HG03135 (cell line): ENCODE results near the gene CCDC38.
"Not testable (repeated sequence)": the region's sequence is repeated elsewhere in the genome, so short reads cannot be mapped to it uniquely, and the experiment has no call there.

Experiments
- ATAC-seq: cut with Tn5 transposase; IDR thresholded peaks from one replicate; pipeline ENCODE4 v1.9.1; 2021; ENCODE audit warnings: mild to moderate bottlenecking, moderate library complexity; ENCODE audit not compliant: unreplicated experiment

CCDC38 gene

DNA sequence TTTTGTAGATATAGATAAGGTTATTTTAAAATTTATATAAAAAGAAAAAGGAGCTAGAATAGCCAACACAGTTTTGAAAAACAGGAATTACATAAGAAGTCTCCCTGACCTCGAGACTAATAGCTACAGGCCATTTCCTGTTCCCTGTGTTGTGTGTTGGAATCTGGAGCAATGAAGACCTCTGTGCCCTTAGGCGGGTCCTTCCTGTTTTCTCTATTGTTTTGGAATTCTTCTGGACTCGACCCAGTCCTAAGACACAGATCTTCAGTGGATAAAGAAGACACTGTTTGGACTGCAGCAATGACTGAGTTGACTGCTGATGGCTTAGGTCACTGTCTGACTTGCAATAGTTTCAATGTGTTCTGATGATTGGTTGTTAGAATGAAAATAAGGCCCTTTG lies 57.4 kb downstream of the CCDC38 start:
- no peak for ATAC-seq

DNA sequence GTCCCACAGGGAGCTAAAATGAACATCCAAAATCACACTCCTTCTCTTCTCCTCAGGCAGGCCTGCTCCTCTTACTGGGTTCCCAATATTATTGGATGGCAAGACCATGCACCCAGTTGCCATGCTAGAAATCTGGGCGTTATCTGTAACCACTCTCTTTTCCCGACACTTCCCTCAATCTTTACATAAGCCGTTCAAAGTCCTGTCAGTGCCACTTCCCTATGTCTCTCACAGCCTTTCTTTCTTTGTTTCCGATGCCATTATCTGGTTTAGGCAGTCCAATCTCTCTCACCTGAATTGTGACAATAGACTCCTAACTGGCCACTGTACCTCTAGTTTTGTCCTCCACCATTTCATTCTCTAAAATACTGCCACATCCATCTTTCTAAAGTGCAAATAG lies 59.5 kb downstream of the CCDC38 start:
- no peak for ATAC-seq

DNA sequence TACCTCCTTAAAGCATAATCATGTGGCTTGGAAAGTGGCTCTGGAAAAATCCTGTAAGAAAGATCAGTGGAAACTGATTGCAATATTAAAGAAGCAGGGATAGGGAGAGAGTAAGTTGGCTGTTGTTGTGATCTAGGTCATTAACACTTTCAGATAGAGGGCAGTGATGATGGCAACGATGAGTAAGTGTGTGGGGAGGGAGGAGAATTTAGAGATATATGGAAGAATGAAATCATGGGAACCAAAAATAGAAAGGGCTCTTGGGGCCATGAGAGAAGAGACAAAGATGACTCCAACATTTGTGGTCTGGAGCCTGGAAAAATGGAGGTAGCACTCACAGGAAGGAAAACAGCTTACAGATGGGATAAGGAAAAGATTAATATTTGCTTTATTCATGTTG lies 60.3 kb downstream of the CCDC38 start:
- no peak for ATAC-seq

DNA sequence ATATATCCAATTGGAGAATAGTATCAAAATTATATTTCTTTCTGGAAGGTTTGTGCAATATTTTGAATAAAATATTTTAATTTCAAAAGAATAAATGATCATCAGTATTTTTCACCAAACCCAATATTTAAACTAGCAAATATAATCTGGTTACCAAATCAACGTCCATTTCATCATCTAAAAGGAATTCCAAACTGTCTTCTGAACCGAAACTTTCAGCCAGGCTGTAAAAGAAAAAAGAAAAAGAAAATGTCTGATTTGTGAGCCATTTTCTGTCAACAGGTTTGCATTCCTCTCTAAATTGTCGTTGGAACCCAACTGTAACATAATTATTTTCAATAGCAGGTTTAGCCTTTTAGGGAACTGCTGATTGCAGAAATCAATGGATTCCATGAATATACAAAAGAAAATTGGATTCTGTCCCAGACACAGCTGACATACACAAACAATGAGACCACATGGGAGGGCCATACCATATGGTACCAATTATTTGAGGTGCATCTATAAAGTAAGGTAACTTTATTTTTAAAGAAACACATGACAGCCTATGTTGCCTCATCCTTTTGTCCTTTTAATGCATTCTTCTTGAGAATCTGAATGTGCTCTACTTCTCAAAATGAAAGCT lies 61.0 kb downstream of the CCDC38 start:
- no peak for ATAC-seq

DNA sequence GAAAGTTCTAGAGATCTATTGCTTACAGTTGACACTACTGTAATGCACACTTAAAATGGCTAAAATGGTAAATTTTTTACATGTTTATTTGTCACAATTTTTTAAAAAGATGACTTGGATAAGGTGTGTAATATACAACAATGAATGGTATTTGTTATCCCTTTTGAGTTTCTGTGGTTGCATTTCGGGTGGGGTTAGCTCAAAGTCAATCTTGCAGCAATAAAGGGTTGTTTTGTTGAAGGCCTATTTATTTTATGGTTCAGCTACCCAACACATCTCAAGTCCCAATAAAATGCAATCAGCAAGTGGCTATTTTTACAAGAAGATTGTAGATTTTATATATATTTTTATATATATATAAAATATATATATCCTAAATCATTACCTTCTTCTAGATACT lies 61.5 kb downstream of the CCDC38 start:
- no peak for ATAC-seq

DNA sequence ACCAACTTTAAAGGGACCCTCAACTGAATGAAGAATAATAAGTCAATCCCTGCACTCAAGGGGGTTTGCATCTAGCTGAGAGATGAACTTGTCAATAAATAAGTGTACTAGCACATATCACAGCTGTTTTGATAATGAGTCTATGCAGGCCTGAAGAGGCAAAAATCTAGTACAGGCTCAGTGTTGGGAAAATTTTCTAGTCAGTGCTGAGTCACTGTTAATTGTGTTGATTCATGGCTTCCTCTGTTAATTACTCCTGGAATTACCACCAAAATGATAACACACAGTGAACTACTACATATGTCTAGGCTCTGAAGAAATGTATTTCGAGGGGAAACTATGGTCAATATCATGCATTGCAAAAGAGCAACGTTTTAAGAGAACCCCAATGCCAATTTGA lies 64.8 kb downstream of the CCDC38 start:
- ATAC-seq = no peak

DNA sequence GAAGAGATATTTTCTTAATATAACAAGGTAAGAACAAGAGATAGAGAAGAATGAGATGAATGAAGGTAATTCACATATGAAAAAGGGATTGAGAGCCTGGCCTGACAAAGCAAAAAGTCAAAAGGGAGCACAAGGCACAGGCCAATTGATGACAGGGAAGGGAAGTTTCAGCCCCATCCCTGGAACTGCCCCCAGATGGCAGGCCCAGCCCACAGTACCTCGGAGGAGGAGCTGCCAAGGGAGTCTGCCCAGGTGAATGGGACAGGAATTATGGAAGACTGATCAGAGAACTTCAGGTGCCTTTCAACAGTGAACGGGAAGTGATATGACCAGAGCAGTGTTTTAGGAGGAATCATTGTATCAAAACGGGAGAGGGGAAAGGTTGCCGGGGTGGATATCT lies 68.0 kb downstream of the CCDC38 start:
- no peak for ATAC-seq

DNA sequence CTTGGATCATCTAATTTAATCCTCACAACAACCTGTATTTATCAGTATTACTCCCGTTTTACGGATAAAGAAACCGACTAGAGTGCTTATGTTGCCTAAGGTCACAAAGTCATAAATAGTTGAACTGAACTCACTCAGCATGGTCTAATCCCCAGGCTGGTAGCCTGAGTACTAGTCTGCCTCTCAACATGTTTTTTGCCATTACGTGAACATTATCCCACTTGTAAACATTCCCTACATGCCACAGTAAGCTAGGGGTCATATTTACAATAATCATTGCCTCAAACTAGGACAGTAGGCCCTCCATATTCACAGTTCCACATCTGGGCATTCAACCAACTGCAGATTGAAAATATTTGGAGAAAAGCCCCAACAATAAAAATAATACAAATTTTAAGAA lies 71.5 kb downstream of the CCDC38 start:
- ATAC-seq = no peak

DNA sequence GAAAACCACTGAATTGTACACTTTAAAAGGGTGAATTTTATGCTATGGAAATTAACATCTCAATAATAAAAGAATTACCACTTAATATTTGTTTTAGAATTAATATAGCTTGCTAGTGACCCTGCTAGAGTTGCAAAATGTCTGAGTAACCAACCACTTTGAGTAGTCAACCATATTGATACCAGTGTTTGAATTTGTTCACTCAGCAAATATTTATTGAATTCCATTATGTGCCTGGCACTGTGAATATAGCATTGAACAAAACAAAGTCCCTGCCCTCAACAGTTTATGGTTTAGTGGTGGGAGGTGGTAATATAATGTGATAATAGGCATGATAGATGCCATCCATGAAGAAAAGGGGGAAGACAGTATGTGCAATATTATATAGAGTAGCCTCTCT lies 79.1 kb downstream of the CCDC38 start:
- ATAC-seq = no peak

DNA sequence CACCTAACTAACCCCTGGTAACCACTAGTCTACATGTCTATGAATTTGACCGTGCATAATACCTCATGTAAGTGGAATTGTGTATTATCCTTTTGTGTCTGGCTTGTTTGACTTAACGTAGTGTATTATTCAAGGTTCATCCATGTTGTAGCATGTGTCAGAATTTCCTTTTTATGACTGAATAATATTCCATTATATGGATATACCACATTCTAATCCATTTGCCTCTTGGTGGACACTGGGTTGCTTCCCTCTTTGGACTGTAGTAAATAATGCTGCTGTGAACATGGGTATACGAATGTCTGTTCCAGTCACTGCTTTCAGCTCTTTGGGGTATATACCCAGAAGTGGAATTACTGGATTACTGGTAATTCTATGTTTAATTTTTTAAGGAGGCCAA lies 80.4 kb downstream of the CCDC38 start:
- ATAC-seq = no peak

DNA sequence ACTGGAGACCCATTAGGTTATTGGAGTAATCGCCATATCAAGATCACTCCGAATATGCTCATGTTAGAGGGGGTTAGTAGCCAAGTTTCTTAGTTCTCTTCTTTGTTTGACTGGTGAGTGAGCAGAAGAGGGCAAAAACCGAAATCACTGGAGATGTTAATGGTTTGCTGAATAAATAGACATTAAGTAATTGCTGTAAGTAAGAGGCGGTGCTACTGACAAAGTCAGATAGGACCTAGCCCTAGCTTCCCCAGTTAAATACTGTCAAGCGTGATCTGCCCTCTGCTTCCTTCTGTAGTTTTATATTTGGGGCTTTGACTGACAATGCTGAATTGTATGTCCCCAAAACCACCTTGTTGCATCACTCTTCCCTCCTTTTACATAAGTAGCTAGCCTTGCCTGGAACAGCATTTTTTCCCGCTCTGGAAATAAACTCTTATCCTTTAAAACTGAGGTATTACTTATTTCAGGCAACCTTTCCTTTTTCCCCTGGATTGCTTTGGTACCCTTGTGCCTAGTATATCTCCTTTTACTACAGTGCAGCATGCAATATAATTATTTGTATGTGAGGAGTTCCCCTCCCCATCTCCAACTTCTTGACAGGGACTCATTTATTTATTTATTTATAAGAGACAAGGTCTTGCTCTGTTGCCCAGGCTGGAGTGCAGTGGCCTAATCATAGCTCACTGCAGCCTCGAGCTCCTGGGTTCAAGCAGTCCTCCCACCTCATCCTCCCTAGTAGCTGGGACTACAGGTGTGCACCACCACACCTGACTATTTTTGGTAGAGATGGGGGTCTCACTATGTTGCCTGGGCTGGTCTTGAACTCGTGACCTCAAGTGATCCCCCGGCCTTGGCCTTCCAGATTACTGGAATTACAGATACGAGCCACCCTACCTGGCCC lies 82.2 kb downstream of the CCDC38 start:
- ATAC-seq = no peak

DNA sequence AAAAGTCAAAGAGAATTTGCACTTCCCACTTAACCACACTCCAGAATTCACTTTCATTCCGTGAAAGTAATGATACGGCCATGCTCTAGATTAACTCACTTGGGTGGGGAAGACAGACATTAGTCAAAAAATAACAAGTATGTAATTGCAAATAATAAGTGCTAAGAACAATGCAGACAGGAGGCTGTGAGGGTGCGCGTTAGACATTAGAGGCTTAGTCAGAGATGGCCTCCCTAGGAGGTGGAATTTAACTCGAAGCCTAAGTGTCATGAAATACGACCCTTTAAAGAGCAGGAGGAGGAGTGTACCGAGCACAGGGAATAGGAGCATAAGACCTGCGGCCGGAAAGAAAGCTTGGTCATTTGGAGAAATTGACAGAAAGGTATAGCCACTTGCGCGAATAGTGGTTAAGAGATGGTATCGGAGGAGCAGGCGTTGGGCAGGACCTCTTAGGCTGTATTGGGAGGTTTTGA lies 83.0 kb downstream of the CCDC38 start:
- ATAC-seq = no peak

DNA sequence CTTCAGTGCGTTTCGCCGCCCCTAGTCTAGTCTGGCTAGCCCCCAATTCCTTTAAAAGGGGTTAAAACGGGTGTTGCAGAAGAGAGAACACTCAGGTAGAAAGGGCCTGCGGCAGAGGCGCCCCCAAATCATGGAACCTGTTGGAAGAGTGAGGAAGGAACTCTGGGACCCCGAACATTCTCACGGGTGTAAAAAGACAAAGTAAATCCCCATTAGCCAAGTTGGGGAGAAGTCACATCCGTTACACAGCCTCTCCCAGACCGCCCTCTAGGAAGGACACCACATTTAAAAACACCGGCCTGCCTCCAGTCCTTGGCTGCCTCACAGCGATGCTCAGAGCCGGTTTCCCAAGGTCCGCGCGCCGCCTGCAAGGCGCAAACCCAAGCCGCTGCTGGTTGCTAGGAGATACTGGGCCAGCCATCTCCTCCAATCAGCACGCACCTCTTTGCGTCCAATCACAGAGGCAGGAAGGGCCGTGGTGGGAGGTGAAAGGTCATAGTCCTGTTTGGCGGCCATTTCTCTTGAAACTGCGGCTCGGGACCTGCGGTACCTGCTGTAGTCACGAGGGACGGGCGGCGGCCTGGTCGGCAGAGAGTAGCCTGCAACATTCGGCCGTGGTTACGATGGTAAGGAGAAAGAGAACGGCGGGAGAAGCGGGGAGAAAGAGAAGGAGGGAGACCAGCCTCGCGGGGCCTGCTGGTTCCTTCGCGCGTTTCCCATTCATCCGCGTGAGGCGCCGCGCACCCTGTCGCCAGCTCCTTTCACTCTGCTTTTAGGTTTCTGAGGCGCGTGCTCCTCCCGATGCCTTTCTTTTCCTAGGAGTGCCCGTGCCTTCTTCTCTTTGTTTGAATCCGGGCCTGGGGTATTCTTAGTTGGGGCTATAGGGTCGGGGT lies 83.7 kb downstream of the CCDC38 start, which contains the start of gene SNRPF:
Gene SNRPF (plus strand): TSS at position 502 of the 893 bp plus-strand sequence. CDS start 122 bp downstream, at position 624.
- peak; percentile 99 for ATAC-seq

DNA sequence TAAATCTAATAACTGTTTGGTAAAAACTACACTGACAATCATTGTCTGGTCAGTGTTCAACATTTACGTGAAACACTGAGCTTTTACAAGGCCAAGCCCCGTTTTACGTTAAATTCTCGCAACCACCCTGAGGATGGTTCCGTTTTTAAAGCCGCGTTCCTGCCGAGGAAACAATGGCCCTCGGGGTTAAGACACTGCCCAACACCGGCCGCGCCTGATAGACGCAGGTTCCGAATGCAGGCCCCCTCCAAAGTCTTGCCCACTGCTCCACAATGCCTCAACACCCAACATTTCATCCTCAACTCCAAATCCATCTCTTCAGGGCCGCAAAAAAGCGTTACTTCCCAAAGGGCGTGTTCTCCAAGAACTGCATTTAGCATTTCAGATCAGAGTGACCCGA lies 84.6 kb downstream of the CCDC38 start:
- ATAC-seq = no peak

DNA sequence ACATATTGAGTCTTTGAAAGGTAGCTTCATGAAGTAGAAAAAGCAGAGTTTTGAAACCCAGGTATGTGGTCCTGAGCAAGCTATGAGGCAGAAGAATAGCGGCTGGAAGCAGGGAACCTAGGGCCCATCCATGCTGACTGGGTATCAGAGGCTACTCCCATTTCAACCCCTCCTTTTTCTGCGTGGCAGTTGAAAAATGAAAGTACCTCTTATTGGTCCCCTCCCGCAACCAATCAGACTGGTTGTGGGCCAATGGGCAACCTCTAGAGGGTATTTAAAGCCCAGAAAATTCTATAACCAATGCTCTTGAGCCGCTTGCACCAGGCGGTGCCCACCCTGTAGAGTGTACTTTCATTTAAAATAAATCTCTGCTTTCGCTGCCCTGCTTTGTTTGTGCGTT lies 85.3 kb downstream of the CCDC38 start:
- ATAC-seq = no peak

DNA sequence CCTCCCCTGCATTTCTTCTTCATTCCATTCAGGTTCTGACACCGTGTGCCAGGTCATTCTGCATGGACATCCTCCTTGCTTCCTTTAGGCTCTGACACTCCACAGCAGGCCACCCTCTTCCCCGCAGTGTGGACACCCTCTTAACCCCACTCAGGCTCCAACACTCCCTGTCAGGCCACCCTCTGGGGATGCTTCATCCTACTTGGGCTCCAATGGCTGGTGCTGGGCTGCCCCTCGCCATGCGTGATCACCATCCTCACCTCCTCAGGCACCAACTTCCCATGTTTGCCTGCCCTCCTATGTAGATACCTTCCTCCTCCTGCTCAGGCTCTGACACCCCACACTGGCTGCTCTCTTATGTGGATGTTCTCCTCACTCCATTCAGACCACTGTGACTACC lies 90.3 kb downstream of the CCDC38 start:
- ATAC-seq = no peak

DNA sequence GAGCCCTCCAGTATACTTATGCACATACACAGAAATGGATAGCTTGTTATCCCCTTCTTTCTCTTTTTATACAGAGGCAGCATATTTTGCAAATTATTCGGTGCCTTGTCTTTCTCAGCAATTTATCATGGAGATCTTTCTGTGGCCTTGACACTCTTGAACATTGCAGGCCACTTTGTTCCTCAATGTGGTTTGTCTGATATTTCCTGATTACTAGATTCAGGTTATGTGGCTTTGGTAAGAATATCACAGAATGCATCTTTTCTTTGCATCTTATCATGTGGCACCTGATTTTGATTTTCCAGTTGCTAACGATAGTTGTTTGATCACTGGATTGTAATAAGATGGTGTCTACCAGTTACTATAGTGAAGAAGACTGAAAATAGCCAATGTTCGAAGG lies 90.8 kb downstream of the CCDC38 start:
- no peak for ATAC-seq

DNA sequence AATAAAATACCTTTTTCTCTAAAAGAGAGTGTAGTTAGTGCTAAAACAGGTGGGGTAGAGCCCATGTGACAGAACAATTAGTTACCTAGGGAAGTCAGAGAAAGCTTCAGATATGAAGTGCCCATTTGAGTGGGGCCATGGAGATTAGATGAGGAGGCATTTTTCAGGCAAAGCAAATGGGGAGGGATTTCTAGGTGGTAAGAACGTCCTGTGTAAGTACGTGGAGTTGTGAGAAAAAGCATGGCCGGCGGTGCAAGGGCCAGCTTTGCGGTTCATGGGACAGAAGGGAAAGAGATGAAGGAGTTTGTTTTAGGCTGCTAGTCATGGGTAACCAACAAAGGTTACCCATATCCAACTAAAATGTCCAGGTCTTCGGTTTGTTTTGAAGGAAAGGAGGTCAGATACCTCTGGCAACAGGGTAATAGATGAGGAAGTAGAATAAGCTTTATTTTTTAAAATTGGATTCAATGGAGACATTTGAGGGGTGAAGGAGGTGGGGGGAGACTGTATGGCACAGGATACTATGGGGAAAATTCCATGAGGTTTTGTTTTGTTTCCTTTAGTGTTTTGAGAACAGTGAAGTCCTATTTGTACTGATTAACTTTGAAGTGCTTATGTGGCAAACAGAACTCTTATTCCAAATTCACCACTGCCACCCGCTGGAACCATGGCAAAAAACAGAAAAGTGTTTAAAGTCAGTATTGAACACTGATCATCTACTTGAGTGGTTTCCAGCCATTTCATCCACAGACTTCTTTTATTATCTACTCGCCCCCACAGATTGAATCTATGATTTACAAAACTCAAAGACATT lies 93.6 kb downstream of the CCDC38 start:
- no peak for ATAC-seq

DNA sequence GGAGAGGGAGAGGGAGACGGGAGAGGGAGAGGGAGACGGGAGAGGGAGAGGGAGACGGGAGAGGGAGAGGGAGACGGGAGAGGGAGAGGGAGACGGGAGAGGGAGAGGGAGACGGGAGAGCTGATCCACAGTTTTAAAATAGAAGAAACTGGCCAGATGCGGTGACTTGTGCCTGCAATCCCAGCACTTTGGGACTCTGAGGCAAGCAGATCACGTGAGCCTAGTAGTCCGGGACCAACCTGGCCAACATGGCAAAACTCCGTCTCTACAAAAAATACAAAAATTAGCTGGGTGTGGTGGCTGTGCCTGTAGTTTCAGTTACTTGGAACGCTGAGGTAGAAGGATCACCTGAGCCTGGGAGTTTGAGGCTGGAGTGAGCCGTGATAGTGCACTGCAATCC lies 100.0 kb downstream of the CCDC38 start:
- ATAC-seq = not testable (repeated sequence)

DNA sequence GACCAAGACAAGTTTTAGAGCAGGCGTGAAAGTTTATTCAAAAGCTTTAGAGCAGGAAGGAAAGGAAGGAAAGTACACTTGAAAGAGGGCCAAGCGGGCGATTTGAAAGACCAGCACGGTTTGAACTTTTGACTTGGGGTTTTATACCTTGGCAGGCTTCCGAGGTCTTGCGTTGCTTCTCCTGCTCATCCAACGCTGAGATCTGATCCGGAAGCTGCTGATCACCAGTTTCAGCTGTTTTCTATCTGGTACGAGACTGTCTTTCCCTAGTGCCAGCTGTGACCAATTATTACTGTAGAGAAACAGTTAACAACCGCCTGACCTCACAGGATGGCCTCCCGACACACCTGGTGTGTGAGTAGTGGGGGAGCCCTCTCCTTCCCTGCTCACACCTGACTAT lies 104.3 kb downstream of the CCDC38 start:
- ATAC-seq = no peak
